ENCODE measurements around the gene VSIG4.

VSIG4 gene

DNA sequence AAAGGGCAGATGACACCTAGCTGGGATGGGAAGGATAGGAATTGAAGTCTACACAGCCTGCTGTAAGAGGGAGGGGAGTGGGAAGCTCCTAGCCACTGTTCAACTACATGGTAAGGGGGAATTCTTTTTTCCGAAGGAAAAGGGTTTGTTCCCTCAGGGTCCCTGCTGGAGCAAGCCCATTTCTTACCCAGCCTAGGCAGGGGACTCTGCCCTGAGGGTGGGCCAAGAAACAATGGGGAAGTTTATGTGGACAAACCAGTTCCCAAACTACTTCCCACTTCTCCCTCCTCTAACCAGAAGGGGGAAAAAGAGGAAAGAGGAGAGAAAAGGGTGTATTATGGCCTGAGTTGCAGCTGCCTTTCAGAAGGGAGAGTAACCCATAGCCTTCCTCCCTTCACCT lies 13.5 kb upstream of the VSIG4 start:
- no peaks in the 10 kb centered on the region for H3K4me1 ChIP-seq (ENCODE audit: insufficient read depth, low read length, poor library complexity, severe bottlenecking)
- H2AFZ ChIP-seq (ENCODE audit: low read length), result no peak overlapping the region
- H3K4me3 ChIP-seq (ENCODE audit: low read length, poor library complexity, severe bottlenecking), result no peak overlapping the region
- no peak overlapping the region for H3K9ac ChIP-seq (ENCODE audit: low read depth, low read length, poor library complexity, severe bottlenecking)
- TF ChIP-seq, protein P1, sequence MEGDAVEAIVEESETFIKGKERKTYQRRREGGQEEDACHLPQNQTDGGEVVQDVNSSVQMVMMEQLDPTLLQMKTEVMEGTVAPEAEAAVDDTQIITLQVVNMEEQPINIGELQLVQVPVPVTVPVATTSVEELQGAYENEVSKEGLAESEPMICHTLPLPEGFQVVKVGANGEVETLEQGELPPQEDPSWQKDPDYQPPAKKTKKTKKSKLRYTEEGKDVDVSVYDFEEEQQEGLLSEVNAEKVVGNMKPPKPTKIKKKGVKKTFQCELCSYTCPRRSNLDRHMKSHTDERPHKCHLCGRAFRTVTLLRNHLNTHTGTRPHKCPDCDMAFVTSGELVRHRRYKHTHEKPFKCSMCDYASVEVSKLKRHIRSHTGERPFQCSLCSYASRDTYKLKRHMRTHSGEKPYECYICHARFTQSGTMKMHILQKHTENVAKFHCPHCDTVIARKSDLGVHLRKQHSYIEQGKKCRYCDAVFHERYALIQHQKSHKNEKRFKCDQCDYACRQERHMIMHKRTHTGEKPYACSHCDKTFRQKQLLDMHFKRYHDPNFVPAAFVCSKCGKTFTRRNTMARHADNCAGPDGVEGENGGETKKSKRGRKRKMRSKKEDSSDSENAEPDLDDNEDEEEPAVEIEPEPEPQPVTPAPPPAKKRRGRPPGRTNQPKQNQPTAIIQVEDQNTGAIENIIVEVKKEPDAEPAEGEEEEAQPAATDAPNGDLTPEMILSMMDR (conservative IDR thresholded peaks at IDR 0.05; ENCODE audit: low read length), result no peak
- TF ChIP-seq EZH2phosphoT487 (IDR thresholded peaks at IDR 0.05; ENCODE audit: borderline replicate concordance), result no peak
- no peaks in the 10 kb centered on the region for H3K9me2 ChIP-seq (replicated peaks; ENCODE audit: low read depth, low read length)
- no peaks in the 10 kb centered on the region for H3K9me3 ChIP-seq (ENCODE audit: insufficient read depth, low read depth, low read length)
- no peak overlapping the region for H3K4me2 ChIP-seq (ENCODE audit: low read depth, low read length, poor library complexity, severe bottlenecking)
- H3K36me3 ChIP-seq (ENCODE audit: insufficient read depth, low read length), result no peaks in the 10 kb centered on the region
- H3F3A ChIP-seq (ENCODE audit: low read depth), result no peaks in the 10 kb centered on the region
- no peaks in the 10 kb centered on the region for H3K79me2 ChIP-seq (ENCODE audit: insufficient read depth, low read length)
- H3K27me3 ChIP-seq (ENCODE audit: insufficient read depth, low read length, poor library complexity, severe bottlenecking), result no peaks in the 10 kb centered on the region
- H4K20me1 ChIP-seq (ENCODE audit: insufficient read depth, low read length, poor library complexity, severe bottlenecking), result no peaks in the 10 kb centered on the region

DNA sequence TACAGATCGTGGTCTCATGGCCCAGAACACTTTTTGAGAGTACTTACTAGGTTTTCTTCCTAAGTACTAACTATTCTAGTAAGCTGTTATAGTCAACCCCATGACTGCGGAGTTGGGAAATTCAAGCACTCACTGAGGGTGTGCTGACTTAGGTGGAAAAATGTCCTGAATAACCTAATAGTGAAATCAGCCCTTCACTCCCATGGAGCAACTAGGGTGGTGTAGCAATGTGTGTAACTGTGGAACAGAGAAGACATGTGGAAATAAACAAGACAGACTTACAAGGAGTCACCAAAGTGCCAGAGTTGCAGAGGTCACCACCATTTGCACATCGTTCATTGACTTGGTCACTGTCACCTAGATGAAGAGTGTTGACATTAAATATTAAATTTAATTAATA lies 12.1 kb upstream of the VSIG4 start:
- TF ChIP-seq EZH2phosphoT487 (IDR thresholded peaks at IDR 0.05; ENCODE audit: borderline replicate concordance), result no peak
- TF ChIP-seq, protein P1 (conservative IDR thresholded peaks at IDR 0.05; ENCODE audit: low read length), result no peak

DNA sequence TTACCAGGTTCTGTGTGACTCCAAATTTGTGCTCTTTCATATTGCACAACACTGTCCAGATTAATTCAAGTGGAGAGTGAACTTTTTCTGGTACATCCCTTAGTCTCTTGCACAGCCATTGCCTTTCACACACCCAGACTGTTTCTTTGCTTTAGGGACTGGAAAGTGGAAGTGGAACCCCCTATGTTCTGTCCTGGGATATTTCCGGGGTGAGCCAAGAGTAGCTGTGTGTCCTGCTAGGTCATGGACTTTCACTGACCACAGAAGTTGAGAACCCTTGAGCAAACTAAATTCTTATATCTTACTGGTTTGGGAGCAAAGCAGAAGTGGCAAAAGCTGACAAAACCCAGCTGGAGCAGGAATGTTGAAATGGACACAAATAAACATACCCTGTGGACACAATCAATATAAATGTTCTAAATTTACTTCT lies 10.3 kb upstream of the VSIG4 start:
- TF ChIP-seq, protein P1 (conservative IDR thresholded peaks at IDR 0.05; ENCODE audit: low read length), result no peak
- no peaks in the 10 kb centered on the region for H4K20me1 ChIP-seq (ENCODE audit: insufficient read depth, low read length, poor library complexity, severe bottlenecking)
- H3K9me2 ChIP-seq (replicated peaks; ENCODE audit: low read depth, low read length), result no peaks in the 10 kb centered on the region
- H3K4me2 ChIP-seq (ENCODE audit: low read depth, low read length, poor library complexity, severe bottlenecking), result no peak overlapping the region
- no peaks in the 10 kb centered on the region for H3F3A ChIP-seq (ENCODE audit: low read depth)
- peaks cover 13% of the 10 kb centered on the region for H3K4me1 ChIP-seq (ENCODE audit: insufficient read depth, low read length, poor library complexity, severe bottlenecking)
- no peaks in the 10 kb centered on the region for H3K36me3 ChIP-seq (ENCODE audit: insufficient read depth, low read length)
- no peaks in the 10 kb centered on the region for H3K9me3 ChIP-seq (ENCODE audit: insufficient read depth, low read depth, low read length)
- H3K4me3 ChIP-seq (ENCODE audit: low read length, poor library complexity, severe bottlenecking), result no peak overlapping the region
- no peak overlapping the region for H2AFZ ChIP-seq (ENCODE audit: low read length)
- no peaks in the 10 kb centered on the region for H3K79me2 ChIP-seq (ENCODE audit: insufficient read depth, low read length)
- no peak overlapping the region for H3K9ac ChIP-seq (ENCODE audit: low read depth, low read length, poor library complexity, severe bottlenecking)
- no peaks in the 10 kb centered on the region for H3K27me3 ChIP-seq (ENCODE audit: insufficient read depth, low read length, poor library complexity, severe bottlenecking)

More for the DNA sequence above, 12.1 kb upstream of the VSIG4 start:
- Histone ChIP-seq H3K27me3 (ENCODE audit: insufficient read depth, low read length, poor library complexity, severe bottlenecking) (no peaks in the 10 kb centered on the region), H3K4me2 (ENCODE audit: low read depth, low read length, poor library complexity, severe bottlenecking) (no peak overlapping the region), H3K9me2 (replicated peaks; ENCODE audit: low read depth, low read length) (no peaks in the 10 kb centered on the region), H3K9me3 (ENCODE audit: insufficient read depth, low read depth, low read length) (no peaks in the 10 kb centered on the region), H4K20me1 (ENCODE audit: insufficient read depth, low read length, poor library complexity, severe bottlenecking) (no peaks in the 10 kb centered on the region), H3F3A (ENCODE audit: low read depth) (no peaks in the 10 kb centered on the region), H3K36me3 (ENCODE audit: insufficient read depth, low read length) (no peaks in the 10 kb centered on the region), H2AFZ (ENCODE audit: low read length) (no peak overlapping the region), H3K9ac (ENCODE audit: low read depth, low read length, poor library complexity, severe bottlenecking) (no peak overlapping the region), H3K4me3 (ENCODE audit: low read length, poor library complexity, severe bottlenecking) (no peak overlapping the region), H3K79me2 (ENCODE audit: insufficient read depth, low read length) (no peaks in the 10 kb centered on the region), H3K4me1 (ENCODE audit: insufficient read depth, low read length, poor library complexity, severe bottlenecking) (peaks cover 4% of the 10 kb centered on the region)

Data from Loucy (cell line).